ENCODE results near the gene ARHGEF19.

Gene ARHGEF19

DNA sequence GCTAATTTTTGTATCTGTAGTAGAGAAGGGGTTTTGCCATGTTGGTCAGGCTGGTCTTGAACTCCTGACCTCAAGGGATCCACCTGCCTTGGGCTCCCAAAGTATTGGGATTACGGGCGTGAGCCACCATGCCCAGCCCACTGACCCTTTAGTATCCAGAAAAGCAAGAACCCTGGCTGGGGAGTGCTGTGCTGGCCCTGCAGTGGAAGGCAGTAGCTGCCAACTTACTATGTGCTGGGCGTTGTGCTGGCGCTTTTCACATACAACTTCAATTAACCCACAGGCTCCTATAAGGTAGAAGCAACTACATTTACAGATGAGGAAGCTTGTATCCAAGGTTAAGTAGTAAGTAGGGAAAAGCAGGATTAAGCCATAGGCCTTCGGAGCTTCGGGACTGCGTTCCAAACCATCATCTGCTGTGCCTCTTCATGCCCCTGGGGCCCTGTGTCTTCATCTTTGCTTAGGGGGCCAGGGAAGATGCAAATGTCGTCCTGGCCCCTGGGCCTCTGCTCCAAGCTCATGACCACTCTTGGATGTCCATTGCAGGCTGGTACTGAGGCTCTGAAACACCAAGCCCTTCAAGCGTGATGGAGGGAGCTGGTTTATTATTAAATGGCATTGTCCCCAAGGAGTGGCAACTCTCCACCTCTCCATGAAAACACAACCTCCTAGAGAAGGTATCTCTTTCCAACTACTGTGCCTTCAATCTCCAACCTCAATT, 33.2 kb upstream of the ARHGEF19 start:
- no peak for TF ChIP-seq SPI1 (IDR thresholded peaks at IDR 0.05; ENCODE audit: borderline replicate concordance, low read depth)
- TF ChIP-seq, protein P1, sequence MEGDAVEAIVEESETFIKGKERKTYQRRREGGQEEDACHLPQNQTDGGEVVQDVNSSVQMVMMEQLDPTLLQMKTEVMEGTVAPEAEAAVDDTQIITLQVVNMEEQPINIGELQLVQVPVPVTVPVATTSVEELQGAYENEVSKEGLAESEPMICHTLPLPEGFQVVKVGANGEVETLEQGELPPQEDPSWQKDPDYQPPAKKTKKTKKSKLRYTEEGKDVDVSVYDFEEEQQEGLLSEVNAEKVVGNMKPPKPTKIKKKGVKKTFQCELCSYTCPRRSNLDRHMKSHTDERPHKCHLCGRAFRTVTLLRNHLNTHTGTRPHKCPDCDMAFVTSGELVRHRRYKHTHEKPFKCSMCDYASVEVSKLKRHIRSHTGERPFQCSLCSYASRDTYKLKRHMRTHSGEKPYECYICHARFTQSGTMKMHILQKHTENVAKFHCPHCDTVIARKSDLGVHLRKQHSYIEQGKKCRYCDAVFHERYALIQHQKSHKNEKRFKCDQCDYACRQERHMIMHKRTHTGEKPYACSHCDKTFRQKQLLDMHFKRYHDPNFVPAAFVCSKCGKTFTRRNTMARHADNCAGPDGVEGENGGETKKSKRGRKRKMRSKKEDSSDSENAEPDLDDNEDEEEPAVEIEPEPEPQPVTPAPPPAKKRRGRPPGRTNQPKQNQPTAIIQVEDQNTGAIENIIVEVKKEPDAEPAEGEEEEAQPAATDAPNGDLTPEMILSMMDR (IDR thresholded peaks at IDR 0.05; ENCODE audit: insufficient read depth, low read length): no peak
- no peak for TF ChIP-seq POLR2AphosphoS5 (IDR thresholded peaks at IDR 0.05; ENCODE audit: low read depth)
- no peak for DNase-seq (ENCODE audit: low read depth in 1 of 2, low spot score in 1 of 2)
- Histone ChIP-seq H3K4me3 (replicated peaks; ENCODE audit: insufficient read depth, low read length) (no peak overlapping the region), H3K27ac (replicated peaks) (no peak overlapping the region), H3K27me3 (ENCODE audit: insufficient read depth, poor library complexity, severe bottlenecking) (no peaks in the 10 kb centered on the region)

DNA sequence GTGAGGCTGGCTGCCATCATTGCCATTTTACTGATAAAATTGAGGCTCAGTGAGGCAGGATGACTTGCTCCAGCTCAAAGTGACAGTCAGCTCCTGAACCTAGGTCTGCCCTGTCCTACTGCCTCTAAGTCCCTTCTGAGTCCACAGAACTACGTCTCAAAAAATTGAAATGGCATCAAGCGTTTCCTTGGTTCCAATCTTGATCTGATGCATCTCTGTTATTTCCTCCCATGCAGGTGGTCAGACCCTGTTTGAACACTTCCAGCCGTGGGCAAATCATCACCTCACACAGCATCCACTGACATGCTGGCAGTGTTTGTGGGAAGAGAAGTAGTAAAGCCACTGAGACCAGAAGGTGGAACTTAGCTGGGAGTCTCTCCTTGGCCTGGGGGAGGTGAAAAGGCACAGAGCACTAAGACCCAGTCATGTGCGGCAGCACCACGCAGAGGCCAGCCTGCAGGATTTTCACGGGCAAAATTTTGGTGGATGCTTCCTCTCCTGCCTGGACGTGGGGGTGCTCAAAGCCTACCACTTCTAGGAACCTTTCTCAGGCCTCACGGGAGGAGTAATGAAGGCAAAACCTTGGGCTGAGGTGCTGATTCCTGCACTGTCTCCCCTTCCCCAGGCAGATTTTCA, 32.3 kb upstream of the ARHGEF19 start:
- no peak for DNase-seq (ENCODE audit: low read depth in 1 of 2, low spot score in 1 of 2)
- TF ChIP-seq POLR2AphosphoS5 (IDR thresholded peaks at IDR 0.05; ENCODE audit: low read depth): peak; percentile 25; the same call in 1 of the 2 replicates
- TF ChIP-seq GABPA (IDR thresholded peaks at IDR 0.05; ENCODE audit: low read depth): no peak
- H3K27me3 ChIP-seq (ENCODE audit: insufficient read depth, poor library complexity, severe bottlenecking): no peaks in the 10 kb centered on the region
- H3K4me3 ChIP-seq (replicated peaks; ENCODE audit: insufficient read depth, low read length): no peak overlapping the region
- H3K27ac ChIP-seq (replicated peaks): no peak overlapping the region

DNA sequence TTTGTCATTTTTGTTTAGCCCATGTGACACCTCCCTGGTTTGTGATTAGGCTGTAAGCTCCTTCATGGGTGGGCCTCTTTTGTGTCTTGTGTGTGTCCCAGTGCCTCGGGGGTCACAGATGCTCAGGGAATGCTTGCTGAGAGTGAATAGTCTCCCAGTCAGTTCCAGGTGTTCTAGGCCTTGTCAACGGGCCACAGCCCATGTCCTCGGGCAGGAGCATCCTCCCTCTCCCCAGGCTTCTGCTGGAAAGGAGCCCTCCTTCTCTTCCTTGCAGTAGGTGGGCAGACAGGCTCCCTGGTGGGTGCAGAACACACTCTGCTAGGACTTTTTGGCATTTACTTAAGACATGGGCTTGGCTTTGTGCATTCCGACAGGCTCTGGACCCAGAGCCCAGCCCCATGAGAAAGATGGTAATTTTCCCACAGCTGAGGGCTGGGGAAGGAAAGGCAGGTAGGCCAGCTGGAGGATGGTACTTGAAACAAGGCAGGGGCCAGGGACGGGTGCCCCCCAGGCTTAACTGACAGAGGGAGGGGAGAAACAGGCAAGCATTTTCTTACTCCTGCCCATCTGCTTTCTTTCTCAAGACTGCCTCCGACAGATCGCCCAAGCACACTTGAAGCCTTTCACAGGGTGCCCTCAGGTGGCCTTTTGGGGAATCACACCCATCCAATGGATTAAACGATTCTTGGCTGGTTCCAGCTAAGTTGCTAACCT, 31.6 kb upstream of the ARHGEF19 start:
- peak in 1 of 2 experiments; percentile 77 for DNase-seq (ENCODE audit: low read depth in 1 of 2, low spot score in 1 of 2)
- Histone ChIP-seq H3K4me3 (replicated peaks; ENCODE audit: insufficient read depth, low read length) (no peak overlapping the region), H3K27ac (replicated peaks) (no peak overlapping the region), H3K27me3 (ENCODE audit: insufficient read depth, poor library complexity, severe bottlenecking) (no peaks in the 10 kb centered on the region)
- no peak for TF ChIP-seq POLR2AphosphoS5 (IDR thresholded peaks at IDR 0.05; ENCODE audit: low read depth)
- TF ChIP-seq, protein P2, sequence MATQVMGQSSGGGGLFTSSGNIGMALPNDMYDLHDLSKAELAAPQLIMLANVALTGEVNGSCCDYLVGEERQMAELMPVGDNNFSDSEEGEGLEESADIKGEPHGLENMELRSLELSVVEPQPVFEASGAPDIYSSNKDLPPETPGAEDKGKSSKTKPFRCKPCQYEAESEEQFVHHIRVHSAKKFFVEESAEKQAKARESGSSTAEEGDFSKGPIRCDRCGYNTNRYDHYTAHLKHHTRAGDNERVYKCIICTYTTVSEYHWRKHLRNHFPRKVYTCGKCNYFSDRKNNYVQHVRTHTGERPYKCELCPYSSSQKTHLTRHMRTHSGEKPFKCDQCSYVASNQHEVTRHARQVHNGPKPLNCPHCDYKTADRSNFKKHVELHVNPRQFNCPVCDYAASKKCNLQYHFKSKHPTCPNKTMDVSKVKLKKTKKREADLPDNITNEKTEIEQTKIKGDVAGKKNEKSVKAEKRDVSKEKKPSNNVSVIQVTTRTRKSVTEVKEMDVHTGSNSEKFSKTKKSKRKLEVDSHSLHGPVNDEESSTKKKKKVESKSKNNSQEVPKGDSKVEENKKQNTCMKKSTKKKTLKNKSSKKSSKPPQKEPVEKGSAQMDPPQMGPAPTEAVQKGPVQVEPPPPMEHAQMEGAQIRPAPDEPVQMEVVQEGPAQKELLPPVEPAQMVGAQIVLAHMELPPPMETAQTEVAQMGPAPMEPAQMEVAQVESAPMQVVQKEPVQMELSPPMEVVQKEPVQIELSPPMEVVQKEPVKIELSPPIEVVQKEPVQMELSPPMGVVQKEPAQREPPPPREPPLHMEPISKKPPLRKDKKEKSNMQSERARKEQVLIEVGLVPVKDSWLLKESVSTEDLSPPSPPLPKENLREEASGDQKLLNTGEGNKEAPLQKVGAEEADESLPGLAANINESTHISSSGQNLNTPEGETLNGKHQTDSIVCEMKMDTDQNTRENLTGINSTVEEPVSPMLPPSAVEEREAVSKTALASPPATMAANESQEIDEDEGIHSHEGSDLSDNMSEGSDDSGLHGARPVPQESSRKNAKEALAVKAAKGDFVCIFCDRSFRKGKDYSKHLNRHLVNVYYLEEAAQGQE (IDR thresholded peaks at IDR 0.05; ENCODE audit: insufficient replicate concordance, low read depth): no peak
- TF ChIP-seq, protein P1 (IDR thresholded peaks at IDR 0.05; ENCODE audit: insufficient read depth, low read length): peak; percentile 91

DNA sequence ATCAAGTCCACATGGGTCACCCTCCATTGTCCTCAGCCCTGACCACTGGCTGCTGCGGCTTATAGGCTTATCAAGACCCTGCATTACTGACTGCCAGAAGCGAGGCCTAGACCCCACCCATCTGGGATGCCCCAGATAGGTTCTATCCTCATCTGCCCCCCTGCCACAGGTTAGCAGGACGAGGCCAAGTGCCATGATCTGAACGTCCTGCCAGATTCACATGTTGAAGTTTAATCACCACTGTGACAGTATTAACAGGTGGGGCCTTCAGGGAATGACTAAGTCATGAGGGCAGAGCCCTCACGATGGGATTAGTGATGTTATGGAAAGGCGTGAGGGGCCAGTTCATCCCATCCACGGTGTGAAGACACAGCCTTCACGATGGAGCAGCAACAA, 30.8 kb upstream of the ARHGEF19 start:
- DNase-seq (ENCODE audit: low read depth in 1 of 2, low spot score in 1 of 2): no peak
- TF ChIP-seq, protein P1 (IDR thresholded peaks at IDR 0.05; ENCODE audit: insufficient read depth, low read length): no peak
- TF ChIP-seq GABPA (IDR thresholded peaks at IDR 0.05; ENCODE audit: low read depth): no peak
- TF ChIP-seq POLR2AphosphoS5 (IDR thresholded peaks at IDR 0.05; ENCODE audit: low read depth): no peak
- TF ChIP-seq, protein P2 (IDR thresholded peaks at IDR 0.05; ENCODE audit: insufficient replicate concordance, low read depth): no peak
- no peak for TF ChIP-seq SPI1 (IDR thresholded peaks at IDR 0.05; ENCODE audit: borderline replicate concordance, low read depth)
- Histone ChIP-seq H3K27ac (replicated peaks) (no peak overlapping the region), H3K27me3 (ENCODE audit: insufficient read depth, poor library complexity, severe bottlenecking) (no peaks in the 10 kb centered on the region), H3K4me3 (replicated peaks; ENCODE audit: insufficient read depth, low read length) (no peak overlapping the region)
